Measurements from ENCODE around the gene COL4A6. TPM values are rescaled to one million over a fixed set of nuclear protein-coding genes. Genes with fewer than 3 reads are reported as not detected.
"Not testable (repeated sequence)": the region's sequence is repeated elsewhere in the genome, so short reads cannot be mapped to it uniquely, and the experiment has no call there.

COL4A6 gene
- total and polyA plus RNA-seq, 8 donors = 0.58 to 30.8 (median 9.0) TPM

- Histone ChIP-seq H3K27me3 (no peaks in the 10 kb centered on the region), H3K36me3 (no peaks in the 10 kb centered on the region), H3K4me3 (no peak overlapping the region), H3K9me3 (no peaks in the 10 kb centered on the region), H3K4me1 (no peaks in the 10 kb centered on the region), H3K27ac (no peak overlapping the region)
- WGBS, 5 donors = 79 to 100% (median 89%) methylated on average over 1 of the region's 1 CpG
- intact Hi-C loops (cut with DNase I; ENCODE audit: low total_unique reads) = no loop called here
- DNase-seq = no peak
- TF ChIP-seq POLR2AphosphoS5 (IDR thresholded peaks at IDR 0.05) (no peak), EP300 (IDR thresholded peaks at IDR 0.05) (no peak), POLR2A (IDR thresholded peaks at IDR 0.05) (no peak)
- TF ChIP-seq, protein P1, sequence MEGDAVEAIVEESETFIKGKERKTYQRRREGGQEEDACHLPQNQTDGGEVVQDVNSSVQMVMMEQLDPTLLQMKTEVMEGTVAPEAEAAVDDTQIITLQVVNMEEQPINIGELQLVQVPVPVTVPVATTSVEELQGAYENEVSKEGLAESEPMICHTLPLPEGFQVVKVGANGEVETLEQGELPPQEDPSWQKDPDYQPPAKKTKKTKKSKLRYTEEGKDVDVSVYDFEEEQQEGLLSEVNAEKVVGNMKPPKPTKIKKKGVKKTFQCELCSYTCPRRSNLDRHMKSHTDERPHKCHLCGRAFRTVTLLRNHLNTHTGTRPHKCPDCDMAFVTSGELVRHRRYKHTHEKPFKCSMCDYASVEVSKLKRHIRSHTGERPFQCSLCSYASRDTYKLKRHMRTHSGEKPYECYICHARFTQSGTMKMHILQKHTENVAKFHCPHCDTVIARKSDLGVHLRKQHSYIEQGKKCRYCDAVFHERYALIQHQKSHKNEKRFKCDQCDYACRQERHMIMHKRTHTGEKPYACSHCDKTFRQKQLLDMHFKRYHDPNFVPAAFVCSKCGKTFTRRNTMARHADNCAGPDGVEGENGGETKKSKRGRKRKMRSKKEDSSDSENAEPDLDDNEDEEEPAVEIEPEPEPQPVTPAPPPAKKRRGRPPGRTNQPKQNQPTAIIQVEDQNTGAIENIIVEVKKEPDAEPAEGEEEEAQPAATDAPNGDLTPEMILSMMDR (IDR thresholded peaks at IDR 0.05) = no peak
Observed at GRCh38 chrX:108396986-108397385, 41.2 kb downstream of the COL4A6 start.

GRCh38 chrX:108396188-108396891 is 41.9 kb downstream of the COL4A6 start:
- 54 to 82% (median 70%) methylated on average over 5 to 6 of the region's 6 CpGs for WGBS, 5 donors

DNA sequence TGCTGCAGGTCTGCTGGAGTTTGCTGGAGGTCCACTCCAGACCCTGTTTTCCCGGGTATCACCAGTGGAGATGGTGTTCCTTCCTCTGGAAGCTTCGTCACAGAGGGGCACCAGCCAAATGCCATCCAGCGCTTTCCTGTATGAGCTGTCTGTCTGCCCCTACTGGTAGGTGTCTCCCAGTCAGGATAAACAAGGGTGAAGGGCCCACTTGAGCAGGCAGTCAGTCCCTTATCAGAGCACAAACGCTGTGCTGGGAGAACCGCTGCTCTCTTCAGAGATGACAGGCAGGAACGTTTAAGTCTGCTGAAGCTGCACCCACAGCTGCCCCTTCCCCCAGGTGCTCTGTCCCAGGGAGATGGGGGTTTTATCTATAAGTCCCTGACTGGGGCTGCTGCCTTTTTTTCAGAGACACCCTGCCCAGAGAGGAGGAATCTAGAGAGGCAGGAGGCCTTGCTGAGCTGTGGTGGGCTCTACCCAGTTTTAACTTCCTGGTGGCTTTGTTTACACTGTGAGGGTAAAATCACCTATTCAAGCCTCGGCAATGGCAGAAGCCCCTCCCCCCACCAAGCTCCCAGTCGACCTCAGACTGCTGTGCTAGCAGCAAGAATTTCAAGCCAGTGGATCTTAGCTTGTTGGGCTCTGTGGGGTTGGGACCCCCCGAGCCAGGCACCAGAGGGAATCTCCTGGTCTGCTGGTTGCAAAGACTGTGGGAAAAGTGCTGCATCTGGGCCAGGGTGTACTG is 47.1 kb downstream of the COL4A6 start:
- H3K27ac ChIP-seq; H3K36me3 ChIP-seq; intact Hi-C loops (cut with DNase I; ENCODE audit: low total_unique reads); H3K4me3 ChIP-seq; DNase-seq; H3K4me1 ChIP-seq: not testable (repeated sequence)
- H3K9me3 ChIP-seq = peaks cover 0 to 13% (median 0%) of the 10 kb centered on the region in 4 donors
- WGBS, 5 donors = 49 to 65% (median 62%) methylated on average over 8 to 9 of the region's 9 CpGs
- H3K27me3 ChIP-seq = peaks cover 0 to 13% (median 0%) of the 10 kb centered on the region in 3 donors

More at GRCh38 chrX:108396188-108396891, 41.9 kb downstream of the COL4A6 start:
- H3K36me3 ChIP-seq = no peaks in the 10 kb centered on the region
- no peak overlapping the region for H3K4me3 ChIP-seq
- peaks cover 0 to 4% (median 0%) of the 10 kb centered on the region in 3 donors for H3K27me3 ChIP-seq
- no peaks in the 10 kb centered on the region for H3K9me3 ChIP-seq
- intact Hi-C loops (cut with DNase I; ENCODE audit: low total_unique reads) = no loop called here
- no peak for TF ChIP-seq POLR2A (IDR thresholded peaks at IDR 0.05)
- no peaks in the 10 kb centered on the region for H3K4me1 ChIP-seq
- H3K27ac ChIP-seq = no peak overlapping the region
- no peak for DNase-seq

GRCh38 chrX:108384783-108385182 is 53.4 kb downstream of the COL4A6 start:
- peaks cover 0 to 13% (median 0%) of the 10 kb centered on the region in 4 donors for H3K9me3 ChIP-seq
- no peak for DNase-seq
- no peak overlapping the region for H3K4me3 ChIP-seq
- H3K27me3 ChIP-seq = no peaks in the 10 kb centered on the region
- TF ChIP-seq, protein P1 (IDR thresholded peaks at IDR 0.05) = no peak
- TF ChIP-seq POLR2A (IDR thresholded peaks at IDR 0.05) (no peak), EP300 (IDR thresholded peaks at IDR 0.05) (no peak), POLR2AphosphoS5 (IDR thresholded peaks at IDR 0.05) (no peak)
- no peak overlapping the region for H3K27ac ChIP-seq
- intact Hi-C loops (cut with DNase I; ENCODE audit: low total_unique reads) = no loop called here
- WGBS, 5 donors = 43 to 92% (median 87%) methylated on average over 1 of the region's 1 CpG
- H3K4me1 ChIP-seq = no peaks in the 10 kb centered on the region
- H3K36me3 ChIP-seq = no peaks in the 10 kb centered on the region

- H3K4me1 ChIP-seq = no peaks in the 10 kb centered on the region
- no peak overlapping the region for H3K4me3 ChIP-seq
- DNase-seq = no peak
- no peak overlapping the region for H3K27ac ChIP-seq
- intact Hi-C loops (cut with DNase I; ENCODE audit: low total_unique reads) = no loop called here
- no peaks in the 10 kb centered on the region for H3K36me3 ChIP-seq
- H3K27me3 ChIP-seq = no peaks in the 10 kb centered on the region
- H3K9me3 ChIP-seq = no peaks in the 10 kb centered on the region
- TF ChIP-seq POLR2A (IDR thresholded peaks at IDR 0.05) = no peak
- TF ChIP-seq POLR2AphosphoS5 (IDR thresholded peaks at IDR 0.05) = no peak
- no peak for TF ChIP-seq EP300 (IDR thresholded peaks at IDR 0.05)
- WGBS, 5 donors = 64 to 89% (median 71%) methylated on average over 2 of the region's 2 CpGs
Observed at GRCh38 chrX:108380222-108380621, 58.0 kb downstream of the COL4A6 start.

- H3K4me1 ChIP-seq; intact Hi-C loops (cut with DNase I; ENCODE audit: low total_unique reads); H3K27ac ChIP-seq; DNase-seq; H3K4me3 ChIP-seq; H3K9me3 ChIP-seq; H3K36me3 ChIP-seq; H3K27me3 ChIP-seq: not testable (repeated sequence)
- WGBS, 5 donors = 20 to 39% (median 27%) methylated on average over 11 of the region's 11 CpGs
Observed at GRCh38 chrX:108376821-108377220, 61.4 kb downstream of the COL4A6 start.

DNA sequence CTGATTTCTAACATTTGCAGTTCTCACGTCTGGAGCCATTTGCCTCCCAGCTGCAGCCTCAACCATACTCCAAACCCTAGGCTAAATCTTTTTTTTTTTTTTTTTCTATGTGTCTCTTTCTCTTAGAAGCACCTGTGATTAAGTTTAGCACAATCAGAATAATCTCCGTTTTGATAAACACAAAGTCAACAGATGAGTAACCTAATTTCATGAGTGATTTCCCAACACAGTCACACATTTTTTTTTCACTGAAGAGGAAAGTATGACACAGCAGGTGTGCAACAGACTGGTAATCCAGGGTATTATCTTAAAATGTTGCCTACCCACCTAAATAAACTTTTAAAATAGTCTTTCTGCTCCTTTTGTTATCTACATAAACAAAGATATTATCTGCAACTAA is 62.6 kb downstream of the COL4A6 start:
- H3K27me3 ChIP-seq; intact Hi-C loops (cut with DNase I; ENCODE audit: low total_unique reads); H3K4me3 ChIP-seq; H3K36me3 ChIP-seq; DNase-seq; H3K9me3 ChIP-seq; H3K27ac ChIP-seq; H3K4me1 ChIP-seq: not testable (repeated sequence)
- whole genome bisulfite sequencing, 5 donors = 37 to 63% (median 45%) methylated on average over 2 of the region's 2 CpGs
